GM12892 (cell line): ENCODE measurements around the gene GPA33.

Experiments used
- DNase-seq: peaks from one replicate; pipeline ENCODE4 v3.0.0; 2011; ENCODE audit not compliant: insufficient read length
- FAIRE-seq: peaks from 2 replicates; lab custom pipeline; 2011; peaks lifted over from hg19 to GRCh38; lab: Jason Lieb, UNC
- POLR2A ChIP-seq: IDR thresholded peaks from 2 replicates; pipeline ENCODE4 v1.6.1; 2011; ENCODE audit warnings: low read depth, low read length, control low read depth
- POLR2AphosphoS5 ChIP-seq: IDR thresholded peaks from 2 replicates; pipeline ENCODE4 v1.6.1; 2011; ENCODE audit warnings: low read depth, low read length, control low read depth
- TAF1 ChIP-seq: IDR thresholded peaks from 2 replicates; pipeline ENCODE4 v1.6.1; 2011; ENCODE audit warnings: low read depth, mild to moderate bottlenecking, control low read depth, low read length, borderline replicate concordance

GPA33 gene

GRCh38 chr1:167081594-167082156 is 8.5 kb downstream of the GPA33 start:
- FAIRE-seq: no peak
- DNase-seq: no peak
- TF ChIP-seq POLR2A: no peak
- TF ChIP-seq TAF1: no peak

GRCh38 chr1:167077868-167078210 is 12.3 kb downstream of the GPA33 start:
- DNase-seq: no peak
- TF ChIP-seq POLR2AphosphoS5: no peak
- no peak for TF ChIP-seq TAF1
- TF ChIP-seq POLR2A: no peak
- no peak for FAIRE-seq

- no peak for FAIRE-seq
- TF ChIP-seq POLR2A (no peak), TAF1 (no peak), POLR2AphosphoS5 (no peak)
- no peak for DNase-seq
These were observed 12.9 kb downstream of the GPA33 start for GRCh38 chr1:167077128-167077867.

- TF ChIP-seq TAF1 (no peak), POLR2AphosphoS5 (no peak), POLR2A (no peak)
- DNase-seq (no peak), FAIRE-seq (no peak)
These were observed 14.0 kb downstream of the GPA33 start for GRCh38 chr1:167076136-167076710.

- DNase-seq (no peak), FAIRE-seq (no peak)
- TF ChIP-seq TAF1 (no peak), POLR2AphosphoS5 (no peak), POLR2A (no peak)
These were observed 18.9 kb downstream of the GPA33 start for GRCh38 chr1:167071286-167071685.

- TF ChIP-seq POLR2A (no peak), TAF1 (no peak), POLR2AphosphoS5 (no peak)
- FAIRE-seq: no peak
These were observed 21.4 kb downstream of the GPA33 start for GRCh38 chr1:167068761-167069160.

GRCh38 chr1:167067904-167068303 is 22.3 kb downstream of the GPA33 start:
- DNase-seq (no peak), FAIRE-seq (no peak)
- TF ChIP-seq TAF1 (no peak), POLR2AphosphoS5 (no peak), POLR2A (no peak)

More at GRCh38 chr1:167068761-167069160, 21.4 kb downstream of the GPA33 start:
- no peak for DNase-seq

- peak; percentile 81 for FAIRE-seq
- TF ChIP-seq POLR2A (no peak), POLR2AphosphoS5 (no peak), TAF1 (no peak)
- DNase-seq: peak; percentile 82
These were observed 23.6 kb downstream of the GPA33 start for GRCh38 chr1:167066333-167067122.

GRCh38 chr1:167065471-167065870 is 24.7 kb downstream of the GPA33 start:
- DNase-seq (no peak), FAIRE-seq (no peak)
- TF ChIP-seq TAF1 (no peak), POLR2AphosphoS5 (no peak), POLR2A (no peak)

GRCh38 chr1:167064621-167065020 is 25.6 kb downstream of the GPA33 start:
- no peak for DNase-seq
- TF ChIP-seq POLR2A (no peak), TAF1 (no peak), POLR2AphosphoS5 (no peak)
- FAIRE-seq: no peak

GRCh38 chr1:167061073-167061464 is 29.1 kb downstream of the GPA33 start:
- no peak for TF ChIP-seq TAF1
- no peak for TF ChIP-seq POLR2A
- no peak for FAIRE-seq

More at GRCh38 chr1:167061073-167061464, 29.1 kb downstream of the GPA33 start:
- DNase-seq: no peak
